HepG2 (cell line): Measurements from ENCODE around the gene SIRPB2. TPM values are rescaled to one million over a fixed set of nuclear protein-coding genes. Genes with fewer than 3 reads are reported as not detected.

Source experiments
- ATF3 ChIP-seq: sonication (generic); formaldehyde crosslinking; IDR thresholded peaks from 2 replicates; pipeline ENCODE4 v1.4.0; 2020; ENCODE audit warnings: missing genetic modification reagents
- CSRNP2 ChIP-seq: sonication (generic); formaldehyde crosslinking; conservative IDR thresholded peaks from 2 replicates; pipeline ENCODE4 v1.8.0; 2022; ENCODE audit warnings: low read depth, missing genetic modification reagents
- FOSL2 ChIP-seq: sonication (generic); formaldehyde crosslinking; IDR thresholded peaks from 2 replicates; pipeline ENCODE4 v1.4.0; 2020; ENCODE audit warnings: missing genetic modification reagents
- FOXA1 ChIP-seq, 2 experiments: fragments of 450-650 bp in 1 of 2; sonication (generic) in 1 of 2; formaldehyde crosslinking in 1 of 2; IDR thresholded peaks; 2 replicates each; pipeline versions ENCODE4 v1.4.0 to v1.6.1; 2016 to 2020; ENCODE audit warnings: missing genetic modification reagents in 1 of 2
- HOXA9 ChIP-seq: sonication (generic); formaldehyde crosslinking; IDR thresholded peaks from 2 replicates; pipeline ENCODE4 v1.8.1; 2022; ENCODE audit warnings: missing genetic modification reagents, mild to moderate bottlenecking, moderate library complexity, borderline replicate concordance
- MIXL1 ChIP-seq: IDR thresholded peaks from 2 replicates; pipeline ENCODE4 v1.6.1; 2016
- MTF2 ChIP-seq: sonication (generic); formaldehyde crosslinking; IDR thresholded peaks from 2 replicates; pipeline ENCODE4 v1.5.0; 2020; ENCODE audit warnings: missing genetic modification reagents, borderline replicate concordance
- MXD1 ChIP-seq: sonication (generic); formaldehyde crosslinking; IDR thresholded peaks from 2 replicates; pipeline ENCODE4 v1.4.0; 2020; ENCODE audit warnings: mild to moderate bottlenecking, missing genetic modification reagents
- MYPOP ChIP-seq: sonication (generic); formaldehyde crosslinking; IDR thresholded peaks from 2 replicates; pipeline ENCODE4 v1.8.1; 2023; ENCODE audit warnings: mild to moderate bottlenecking, moderate library complexity, missing genetic modification reagents
- NR2F6 ChIP-seq, 2 experiments: IDR thresholded peaks; 2 replicates each; pipeline ENCODE4 v1.6.1; 2016; ENCODE audit warnings: antibody characterized with exemption in 1 of 2, mild to moderate bottlenecking in 1 of 2
- POLR2AphosphoS5 ChIP-seq: IDR thresholded peaks from 2 replicates; pipeline ENCODE4 v1.6.1; 2012; ENCODE audit warnings: low read depth, low read length
- POLR2G ChIP-seq: fragments of 200-400 bp; formaldehyde crosslinking; IDR thresholded peaks from 2 replicates; pipeline ENCODE4 v1.6.1; 2018; ENCODE audit warnings: mild to moderate bottlenecking, low read depth, low read length, moderate library complexity
- PRDM10 ChIP-seq: sonication (generic); formaldehyde crosslinking; IDR thresholded peaks from 2 replicates; pipeline ENCODE4 v1.4.0; 2020; ENCODE audit warnings: low read depth, missing genetic modification reagents
- SP4 ChIP-seq: sonication (generic); formaldehyde crosslinking; IDR thresholded peaks from 2 replicates; pipeline ENCODE4 v1.8.1; 2023; ENCODE audit warnings: mild to moderate bottlenecking, missing genetic modification reagents
- TGIF2 ChIP-seq: IDR thresholded peaks from 2 replicates; pipeline ENCODE4 v1.6.1; 2016; ENCODE audit warnings: control low read depth, missing compliant biosample characterization
- ZFP1 ChIP-seq: IDR thresholded peaks from 2 replicates; pipeline ENCODE4 v1.6.1; 2016
- ZFP36L1 ChIP-seq: sonication (generic); formaldehyde crosslinking; IDR thresholded peaks from 2 replicates; pipeline ENCODE4 v1.8.0; 2022; ENCODE audit warnings: mild to moderate bottlenecking, missing genetic modification reagents, moderate library complexity
- ZKSCAN8 ChIP-seq: IDR thresholded peaks from 2 replicates; pipeline ENCODE4 v1.6.1; 2016; ENCODE audit warnings: borderline replicate concordance, missing genetic modification reagents, missing compliant biosample characterization
- ZMYM2 ChIP-seq: sonication (generic); formaldehyde crosslinking; IDR thresholded peaks from 2 replicates; pipeline ENCODE4 v1.8.0; 2022; ENCODE audit warnings: mild to moderate bottlenecking, missing genetic modification reagents
- ZNF124 ChIP-seq: sonication (generic); formaldehyde crosslinking; IDR thresholded peaks from 2 replicates; pipeline ENCODE4 v1.4.0; 2020; ENCODE audit warnings: missing genetic modification reagents
- ZNF317 ChIP-seq: sonication (generic); formaldehyde crosslinking; IDR thresholded peaks from 2 replicates; pipeline ENCODE4 v1.5.0; 2020; ENCODE audit warnings: mild to moderate bottlenecking, missing genetic modification reagents
- ZNF749 ChIP-seq: sonication (generic); formaldehyde crosslinking; IDR thresholded peaks from 2 replicates; pipeline ENCODE4 v1.8.0; 2022; ENCODE audit warnings: mild to moderate bottlenecking, missing genetic modification reagents, moderate library complexity, borderline replicate concordance
- ZNF75D ChIP-seq: sonication (generic); formaldehyde crosslinking; IDR thresholded peaks from 2 replicates; pipeline ENCODE4 v1.8.1; 2023; ENCODE audit warnings: missing genetic modification reagents, mild to moderate bottlenecking, borderline replicate concordance
- ZNF790 ChIP-seq: sonication (generic); formaldehyde crosslinking; IDR thresholded peaks from 2 replicates; pipeline ENCODE4 v1.8.0; 2022; ENCODE audit warnings: missing genetic modification reagents, mild to moderate bottlenecking, borderline replicate concordance
- polyA plus RNA-seq, 8 experiments: library from polyadenylated mRNA; depleted of rRNA in 3 of 8; stranded (reverse) in 7 of 8; unstranded in 1 of 8; fragments of >200 nt; fragmentation: Illumina TruSeq in 4 of 8; extraction: Trizol in 4 of 8; gene quantifications; 2 replicates each; pipeline versions ENCODE4 v1.2.1 to v1.2.3, GENCODE V29; 2011 to 2016; ENCODE audit warnings: low read depth in 4 of 8, missing spikeins in 1 of 8, mixed read lengths in 1 of 8; ENCODE audit not compliant: insufficient read depth in 1 of 8
- total RNA-seq, 5 experiments: library from RNA; depleted of rRNA; stranded (reverse); fragments of >200 nt; fragmentation: Illumina TruSeq; extraction: Trizol; gene quantifications; 2 replicates each; pipeline ENCODE4 v1.2.3, GENCODE V29; 2016; ENCODE audit warnings: low read depth in 1 of 5

The SIRPB2 gene
- total and polyA plus RNA-seq, 2 of the 13 experiments (the other 11 are each of a cell fraction or from before 2014, with no cell fraction given), result not detected

DNA sequence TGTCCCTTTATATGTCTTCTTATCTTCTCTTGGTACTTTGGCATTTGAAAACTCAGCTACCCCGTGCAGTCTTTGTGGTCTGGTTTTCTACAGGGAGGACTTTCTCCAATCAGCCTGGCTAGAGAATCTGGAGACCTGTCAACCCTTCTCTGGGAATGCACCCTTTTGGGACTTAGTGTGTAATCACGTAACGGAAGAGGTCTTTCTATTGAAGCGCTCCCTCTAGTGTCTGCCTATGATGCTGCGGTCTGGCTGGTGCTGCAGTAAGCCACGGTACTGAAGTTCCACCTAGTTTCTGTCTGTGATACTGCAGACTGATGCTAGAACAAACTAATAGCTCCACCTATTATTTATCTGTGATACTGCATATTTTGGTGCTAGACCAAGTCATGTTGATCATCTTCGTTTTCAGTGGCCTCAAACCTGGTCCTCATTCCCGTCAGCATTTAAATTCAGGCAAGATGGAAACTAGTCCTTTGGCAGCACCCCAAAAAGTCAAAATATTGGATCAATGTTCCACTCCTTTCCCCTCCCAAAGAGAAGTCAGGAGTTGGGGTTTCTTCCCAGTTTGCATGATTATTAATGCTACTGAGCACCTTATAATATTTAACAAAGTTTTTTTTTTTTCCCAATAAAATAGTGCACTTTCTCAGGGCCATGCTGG lies 12.5 kb upstream of the SIRPB2 start (continued):
- TF ChIP-seq FOXA1 (IDR thresholded peaks at IDR 0.05) (no peak), FOXA1 (CRISPR knock-in tag; IDR thresholded peaks at IDR 0.05) (0 out of 2 replicates have a peak, but pooled peaks have one; percentile 39), MYPOP (no peak), ZNF749 (CRISPR knock-in tag) (no peak), MIXL1 (CRISPR knock-in tag) (peak; percentile 80; the same call in 1 of the 2 replicates), ZNF124 (CRISPR knock-in tag) (peak; percentile 72; the same call in 1 of the 2 replicates), MXD1 (no peak), ZFP1 (CRISPR knock-in tag) (no peak), ATF3 (CRISPR knock-in tag) (no peak), CSRNP2 (CRISPR knock-in tag) (no peak), TGIF2 (0 out of 2 replicates have a peak, but pooled peaks have one; percentile 36), POLR2AphosphoS5 (no peak), NR2F6 (IDR thresholded peaks at IDR 0.05) (no peak), NR2F6 (CRISPR knock-in tag; IDR thresholded peaks at IDR 0.05) (peak; percentile 11; the same call in 1 of the 2 replicates), SP4 (CRISPR knock-in tag) (0 out of 2 replicates have a peak, but pooled peaks have one; percentile 35), FOSL2 (CRISPR knock-in tag) (0 out of 2 replicates have a peak, but pooled peaks have one; percentile 64), HOXA9 (CRISPR knock-in tag) (no peak), ZNF75D (CRISPR knock-in tag) (no peak), MTF2 (CRISPR knock-in tag) (peak; percentile 52; the same call in 1 of the 2 replicates), ZNF790 (CRISPR knock-in tag) (no peak), PRDM10 (CRISPR knock-in tag) (no peak), ZNF317 (CRISPR knock-in tag) (no peak), POLR2G (no peak), ZMYM2 (CRISPR knock-in tag) (no peak), ZKSCAN8 (peak; percentile 78; the same call in 1 of the 2 replicates), ZFP36L1 (CRISPR knock-in tag) (no peak)
